HCT116 (cell line): Measurements from ENCODE around the gene SLC35F3.

Experiments used
- ATF3 ChIP-seq: IDR thresholded peaks from 2 replicates; pipeline ENCODE4 v1.6.1; 2012
- CTCF ChIP-seq, 3 experiments: fragments of 200-600 bp in 1 of 3; sonication (generic) in 1 of 3; IDR thresholded peaks in 2 of 3; conservative IDR thresholded peaks in 1 of 3; 2 replicates each; pipeline ENCODE4 v1.5.1; 2012 to 2017; ENCODE audit warnings: low read depth in 2 of 3, low read length in 2 of 3, antibody characterized with exemption in 1 of 3, borderline replicate concordance in 1 of 3, control low read depth in 1 of 3, mild to moderate bottlenecking in 1 of 3, mixed read lengths in 1 of 3, mixed run types in 1 of 3, moderate library complexity in 1 of 3; ENCODE audit not compliant: insufficient read depth in 1 of 3
- POLR2A ChIP-seq: IDR thresholded peaks from 2 replicates; pipeline ENCODE4 v1.7.0; 2011; ENCODE audit warnings: borderline replicate concordance; ENCODE audit not compliant: insufficient read depth, insufficient read length; ENCODE audit errors: extremely low read depth
- REST ChIP-seq: IDR thresholded peaks from 2 replicates; pipeline ENCODE4 v1.6.1; 2012; ENCODE audit warnings: low read depth
- SP1 ChIP-seq: IDR thresholded peaks from 2 replicates; pipeline ENCODE4 v1.6.1; 2012; ENCODE audit warnings: low read depth
- ZBTB33 ChIP-seq: IDR thresholded peaks from 2 replicates; pipeline ENCODE4 v1.6.1; 2011; ENCODE audit warnings: mild to moderate bottlenecking, low read length, moderate library complexity; ENCODE audit not compliant: insufficient replicate concordance; ENCODE audit errors: extremely low read depth

GRCh38 chr1:234250747-234251146 is 346.3 kb downstream of the SLC35F3 start:
- TF ChIP-seq CTCF (IDR thresholded peaks at IDR 0.05 in 2 of 3, conservative IDR thresholded peaks at IDR 0.05 in 1 of 3; ENCODE audit: borderline replicate concordance in 1 of 3, insufficient read depth in 1 of 3, low read depth in 2 of 3, low read length in 2 of 3) (no peak), REST (no peak), SP1 (no peak), ZBTB33 (no peak), POLR2A (no peak), ATF3 (no peak)
